ENCODE results near the gene TPCN2. TPM values are rescaled to one million over a fixed set of nuclear protein-coding genes. Genes with fewer than 3 reads are reported as not detected.

TPCN2 gene
- total RNA-seq, 1 experiment from 2014 or later = 63.6 TPM

- TF ChIP-seq, protein P1, sequence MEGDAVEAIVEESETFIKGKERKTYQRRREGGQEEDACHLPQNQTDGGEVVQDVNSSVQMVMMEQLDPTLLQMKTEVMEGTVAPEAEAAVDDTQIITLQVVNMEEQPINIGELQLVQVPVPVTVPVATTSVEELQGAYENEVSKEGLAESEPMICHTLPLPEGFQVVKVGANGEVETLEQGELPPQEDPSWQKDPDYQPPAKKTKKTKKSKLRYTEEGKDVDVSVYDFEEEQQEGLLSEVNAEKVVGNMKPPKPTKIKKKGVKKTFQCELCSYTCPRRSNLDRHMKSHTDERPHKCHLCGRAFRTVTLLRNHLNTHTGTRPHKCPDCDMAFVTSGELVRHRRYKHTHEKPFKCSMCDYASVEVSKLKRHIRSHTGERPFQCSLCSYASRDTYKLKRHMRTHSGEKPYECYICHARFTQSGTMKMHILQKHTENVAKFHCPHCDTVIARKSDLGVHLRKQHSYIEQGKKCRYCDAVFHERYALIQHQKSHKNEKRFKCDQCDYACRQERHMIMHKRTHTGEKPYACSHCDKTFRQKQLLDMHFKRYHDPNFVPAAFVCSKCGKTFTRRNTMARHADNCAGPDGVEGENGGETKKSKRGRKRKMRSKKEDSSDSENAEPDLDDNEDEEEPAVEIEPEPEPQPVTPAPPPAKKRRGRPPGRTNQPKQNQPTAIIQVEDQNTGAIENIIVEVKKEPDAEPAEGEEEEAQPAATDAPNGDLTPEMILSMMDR (IDR thresholded peaks at IDR 0.05; ENCODE audit: insufficient read depth in 1 of 2, low read depth in 1 of 2, low read length in 1 of 2, severe bottlenecking in 1 of 2, unreplicated experiment in 1 of 2) = no peak
- Mint-ChIP-seq H3K27ac (ENCODE audit: unreplicated experiment) (peak overlapping the region; percentile 66), H3K4me3 (ENCODE audit: unreplicated experiment) (no peak overlapping the region), H3K4me1 (ENCODE audit: low read depth, unreplicated experiment) (peaks cover 15% of the 10 kb centered on the region), H3K36me3 (ENCODE audit: insufficient read depth, unreplicated experiment) (peaks cover 5% of the 10 kb centered on the region), H3K9me3 (ENCODE audit: unreplicated experiment) (no peaks in the 10 kb centered on the region), H3K27me3 (ENCODE audit: insufficient read depth, unreplicated experiment) (no peaks in the 10 kb centered on the region)
- ChIA-PET POLR2A (interaction anchor here (0.6 kb wide), 1 partner anchor 17 kb away, joined by 4 read pairs; no protein-coding TSS in a partner anchor), CTCF (interaction anchor here (1.9 kb wide), 1 partner anchor 24 kb away, joined by 5 read pairs; no protein-coding TSS in a partner anchor)
- H3K4me1 ChIP-seq = peaks cover 19% of the 10 kb centered on the region
- intact Hi-C loops (cut with micrococcal nuclease; ENCODE audit: unreplicated experiment) = no loop called here
- H3K27me3 ChIP-seq (replicated peaks; ENCODE audit: control insufficient read depth, insufficient read depth, low read length) = no peaks in the 10 kb centered on the region
- H3K36me3 ChIP-seq (ENCODE audit: control insufficient read depth, insufficient read depth, low read length) = no peaks in the 10 kb centered on the region
- peak in 1 of 2 experiments; percentile 33 for DNase-seq
- no peak overlapping the region for H3K4me3 ChIP-seq (ENCODE audit: low read depth, low read length)
- BruUV-seq (replicated peaks) = no TSS peak
- H3K9me3 ChIP-seq = no peaks in the 10 kb centered on the region
These were observed 107.5 kb downstream of the TPCN2 start for GRCh38 chr11:69156235-69156639.

GRCh38 chr11:69156673-69157155 lies 108.0 kb downstream of the TPCN2 start:
- no peaks in the 10 kb centered on the region for H3K27me3 ChIP-seq (replicated peaks; ENCODE audit: control insufficient read depth, insufficient read depth, low read length)
- ChIA-PET POLR2A (interaction anchor here (0.6 kb wide), 1 partner anchor 17 kb away, joined by 4 read pairs; no protein-coding TSS in a partner anchor), CTCF (interaction anchor here (0.6 to 1.9 kb wide), 3 partner anchors 25 to 483 kb away, joined by 3 to 5 read pairs (median 4); no protein-coding TSS in a partner anchor)
- Mint-ChIP-seq H3K36me3 (ENCODE audit: insufficient read depth, unreplicated experiment) (peaks cover 5% of the 10 kb centered on the region), H3K4me1 (ENCODE audit: low read depth, unreplicated experiment) (peaks cover 15% of the 10 kb centered on the region), H3K4me3 (ENCODE audit: unreplicated experiment) (peak overlapping the region; percentile 32), H3K27me3 (ENCODE audit: insufficient read depth, unreplicated experiment) (no peaks in the 10 kb centered on the region), H3K9me3 (ENCODE audit: unreplicated experiment) (no peaks in the 10 kb centered on the region), H3K27ac (ENCODE audit: unreplicated experiment) (peak overlapping the region; percentile 66)
- intact Hi-C loops (cut with micrococcal nuclease; ENCODE audit: unreplicated experiment) = no loop called here
- peaks cover 19% of the 10 kb centered on the region for H3K4me1 ChIP-seq
- no peaks in the 10 kb centered on the region for H3K36me3 ChIP-seq (ENCODE audit: control insufficient read depth, insufficient read depth, low read length)
- no TSS peak for BruUV-seq (replicated peaks)
- H3K4me3 ChIP-seq (ENCODE audit: low read depth, low read length) = no peak overlapping the region
- TF ChIP-seq, protein P1 (IDR thresholded peaks at IDR 0.05; ENCODE audit: insufficient read depth in 1 of 2, low read depth in 1 of 2, low read length in 1 of 2, severe bottlenecking in 1 of 2, unreplicated experiment in 1 of 2) = no peak
- H3K9me3 ChIP-seq = no peaks in the 10 kb centered on the region
- DNase-seq = peak; percentile 58 to 73

DNA sequence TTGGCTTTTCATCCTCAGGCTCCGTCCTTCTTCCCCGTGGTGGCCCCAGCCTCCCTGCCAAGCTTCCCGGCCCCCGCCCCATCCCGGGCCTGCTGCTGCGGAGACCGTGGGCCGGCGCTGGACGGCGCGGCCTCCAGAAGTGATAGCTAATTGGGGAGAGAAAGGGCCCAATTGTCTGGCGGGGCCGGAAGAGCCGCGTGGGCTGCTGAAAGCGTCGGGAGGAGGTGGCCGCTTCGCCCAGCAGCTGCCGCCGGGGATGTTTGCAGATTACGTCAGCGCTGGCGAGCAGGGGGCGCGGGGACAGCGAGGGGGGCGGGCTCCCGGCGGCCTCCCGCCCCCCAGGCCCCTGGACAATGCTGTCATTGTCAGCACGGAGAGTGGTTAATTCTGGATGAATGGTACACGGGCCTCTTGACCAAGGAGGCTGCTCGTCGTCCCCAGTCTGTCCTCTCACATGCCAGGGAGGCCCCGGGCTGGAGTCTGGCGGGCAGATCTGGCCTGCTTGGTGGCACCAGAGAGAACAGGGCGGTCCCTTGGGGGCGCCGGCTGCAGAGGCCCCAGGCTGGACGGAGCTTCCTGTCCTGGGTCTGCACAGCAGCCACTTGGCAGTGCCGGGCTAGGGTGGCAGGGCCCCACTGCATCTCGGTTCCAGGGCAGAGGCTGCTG lies 108.6 kb downstream of the TPCN2 start:
- Mint-ChIP-seq H3K27me3 (ENCODE audit: insufficient read depth, unreplicated experiment) (no peaks in the 10 kb centered on the region), H3K9me3 (ENCODE audit: unreplicated experiment) (no peaks in the 10 kb centered on the region), H3K4me1 (ENCODE audit: low read depth, unreplicated experiment) (peaks cover 15% of the 10 kb centered on the region), H3K27ac (ENCODE audit: unreplicated experiment) (peak overlapping the region; percentile 66), H3K36me3 (ENCODE audit: insufficient read depth, unreplicated experiment) (peaks cover 5% of the 10 kb centered on the region), H3K4me3 (ENCODE audit: unreplicated experiment) (peak overlapping the region; percentile 32)
- Histone ChIP-seq H3K4me1 (peaks cover 19% of the 10 kb centered on the region), H3K27me3 (replicated peaks; ENCODE audit: control insufficient read depth, insufficient read depth, low read length) (no peaks in the 10 kb centered on the region), H3K36me3 (ENCODE audit: control insufficient read depth, insufficient read depth, low read length) (no peaks in the 10 kb centered on the region), H3K9me3 (no peaks in the 10 kb centered on the region), H3K4me3 (ENCODE audit: low read depth, low read length) (no peak overlapping the region)
- peak; percentile 36 to 41 for DNase-seq
- CTCF ChIA-PET = interaction anchor here (0.6 to 1.9 kb wide), 3 partner anchors 25 to 482 kb away, joined by 3 to 5 read pairs (median 4); no protein-coding TSS in a partner anchor
- TF ChIP-seq, protein P1 (IDR thresholded peaks at IDR 0.05; ENCODE audit: insufficient read depth in 1 of 2, low read depth in 1 of 2, low read length in 1 of 2, severe bottlenecking in 1 of 2, unreplicated experiment in 1 of 2) = no peak
- intact Hi-C loops (cut with micrococcal nuclease; ENCODE audit: unreplicated experiment) = no loop called here
- BruUV-seq (replicated peaks) = no TSS peak
- POLR2A ChIA-PET = no interaction called here

Measured in Caco-2 (cell line).